SK-N-SH (cell line): ENCODE results near the gene DCLK1.

Experiments used
- MEF2A ChIP-seq: IDR thresholded peaks from 2 replicates; pipeline ENCODE4 v1.4.0; 2012; ENCODE audit warnings: low read depth, borderline replicate concordance
- NRF1 ChIP-seq: IDR thresholded peaks from 2 replicates; pipeline ENCODE4 v1.6.1; 2012; ENCODE audit warnings: low read depth, mild to moderate bottlenecking, low read length
- PBX3 ChIP-seq: IDR thresholded peaks from 2 replicates; pipeline ENCODE4; 2012
- RAD21 ChIP-seq: IDR thresholded peaks from 2 replicates; pipeline ENCODE4 v1.6.1; 2012; ENCODE audit warnings: mild to moderate bottlenecking, low read length
- USF2 ChIP-seq: fragments of 150-350 bp; IDR thresholded peaks from 2 replicates; pipeline ENCODE4 v1.6.1; 2017; ENCODE audit warnings: antibody characterized with exemption, low read length, low read depth, borderline replicate concordance
- TF ChIP-seq, protein P1 (sequence below): IDR thresholded peaks from 2 replicates; pipeline ENCODE4 v1.4.0; 2012; ENCODE audit warnings: low read depth
- TF ChIP-seq, protein P2 (sequence below): fragments of 200-600 bp; sonication (generic); IDR thresholded peaks from 2 replicates; pipeline ENCODE4 v1.6.1; 2017; ENCODE audit warnings: antibody characterized with exemption, mild to moderate bottlenecking, moderate library complexity

GRCh38 chr13:36006347-36006746, 124.8 kb downstream of the DCLK1 start:
- TF ChIP-seq, protein P1, sequence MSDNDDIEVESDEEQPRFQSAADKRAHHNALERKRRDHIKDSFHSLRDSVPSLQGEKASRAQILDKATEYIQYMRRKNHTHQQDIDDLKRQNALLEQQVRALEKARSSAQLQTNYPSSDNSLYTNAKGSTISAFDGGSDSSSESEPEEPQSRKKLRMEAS, result no peak
- TF ChIP-seq, protein P2, sequence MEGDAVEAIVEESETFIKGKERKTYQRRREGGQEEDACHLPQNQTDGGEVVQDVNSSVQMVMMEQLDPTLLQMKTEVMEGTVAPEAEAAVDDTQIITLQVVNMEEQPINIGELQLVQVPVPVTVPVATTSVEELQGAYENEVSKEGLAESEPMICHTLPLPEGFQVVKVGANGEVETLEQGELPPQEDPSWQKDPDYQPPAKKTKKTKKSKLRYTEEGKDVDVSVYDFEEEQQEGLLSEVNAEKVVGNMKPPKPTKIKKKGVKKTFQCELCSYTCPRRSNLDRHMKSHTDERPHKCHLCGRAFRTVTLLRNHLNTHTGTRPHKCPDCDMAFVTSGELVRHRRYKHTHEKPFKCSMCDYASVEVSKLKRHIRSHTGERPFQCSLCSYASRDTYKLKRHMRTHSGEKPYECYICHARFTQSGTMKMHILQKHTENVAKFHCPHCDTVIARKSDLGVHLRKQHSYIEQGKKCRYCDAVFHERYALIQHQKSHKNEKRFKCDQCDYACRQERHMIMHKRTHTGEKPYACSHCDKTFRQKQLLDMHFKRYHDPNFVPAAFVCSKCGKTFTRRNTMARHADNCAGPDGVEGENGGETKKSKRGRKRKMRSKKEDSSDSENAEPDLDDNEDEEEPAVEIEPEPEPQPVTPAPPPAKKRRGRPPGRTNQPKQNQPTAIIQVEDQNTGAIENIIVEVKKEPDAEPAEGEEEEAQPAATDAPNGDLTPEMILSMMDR, result no peak
- TF ChIP-seq USF2 (no peak), PBX3 (no peak), MEF2A (no peak), NRF1 (no peak), RAD21 (no peak)
